NCI-H526 treated with DMSO at 0.1 percent for 48 hours (cell line): ENCODE data around the gene PRMT7.

Source experiments
- DNase-seq: peaks from one replicate; lab custom pipeline; 2025; lab: John Stamatoyannopoulos, UW

The PRMT7 gene

GRCh38 chr16:68347605-68348004 lies 36.8 kb downstream of the PRMT7 start:
- DNase-seq = no peak

- no peak for DNase-seq
These were observed 38.0 kb downstream of the PRMT7 start for GRCh38 chr16:68348639-68349445.

GRCh38 chr16:68349838-68350410 lies 39.1 kb downstream of the PRMT7 start:
- no peak for DNase-seq

- DNase-seq = no peak
These were observed 40.1 kb downstream of the PRMT7 start for GRCh38 chr16:68350813-68351350.

GRCh38 chr16:68351463-68351862 lies 40.6 kb downstream of the PRMT7 start:
- DNase-seq = no peak

GRCh38 chr16:68351991-68352431 lies 41.2 kb downstream of the PRMT7 start:
- DNase-seq = no peak

GRCh38 chr16:68353366-68353765 lies 42.5 kb downstream of the PRMT7 start:
- DNase-seq = no peak

GRCh38 chr16:68354816-68355215 lies 44.0 kb downstream of the PRMT7 start:
- no peak for DNase-seq

GRCh38 chr16:68355447-68356248 lies 44.8 kb downstream of the PRMT7 start:
- DNase-seq = no peak

- DNase-seq = no peak
These were observed 45.6 kb downstream of the PRMT7 start for GRCh38 chr16:68356249-68356918.

- no peak for DNase-seq
These were observed 46.1 kb downstream of the PRMT7 start for GRCh38 chr16:68356919-68357286.

GRCh38 chr16:68357521-68357922 lies 46.7 kb downstream of the PRMT7 start:
- DNase-seq = no peak

- no peak for DNase-seq
These were observed 47.1 kb downstream of the PRMT7 start for GRCh38 chr16:68357923-68358322.

GRCh38 chr16:68358951-68359350 lies 48.1 kb downstream of the PRMT7 start:
- DNase-seq = no peak

- no peak for DNase-seq
These were observed 48.8 kb downstream of the PRMT7 start for GRCh38 chr16:68359398-68360191.

GRCh38 chr16:68360547-68360946 lies 49.7 kb downstream of the PRMT7 start:
- DNase-seq = no peak

- no peak for DNase-seq
These were observed 50.1 kb downstream of the PRMT7 start for GRCh38 chr16:68360956-68361355.

GRCh38 chr16:68361485-68361884 lies 50.7 kb downstream of the PRMT7 start:
- DNase-seq = no peak

- DNase-seq = no peak
These were observed 51.6 kb downstream of the PRMT7 start for GRCh38 chr16:68362262-68362913.

GRCh38 chr16:68362947-68363657 lies 52.3 kb downstream of the PRMT7 start:
- no peak for DNase-seq
